Peyer's patch (tissue), 4 donors: ENCODE measurements around the gene HAUS6. TPM values are rescaled to one million over a fixed set of nuclear protein-coding genes. Genes with fewer than 3 reads are reported as not detected.

Source experiments
- DNase-seq, 3 donors: peaks; one replicate each; pipeline ENCODE4 v3.0.0-alpha.2; 2017 to 2019
- H3K27ac ChIP-seq, 4 donors: fragments of 200-600 bp; sonication (generic); one replicate each; pipeline ENCODE4 v1.5.1; 2016 to 2019
- H3K27me3 ChIP-seq, 2 donors: fragments of 200-600 bp; sonication (generic); one replicate each; pipeline ENCODE4 v1.5.1; 2019
- H3K36me3 ChIP-seq, 3 donors: fragments of 200-600 bp; sonication (generic); one replicate each; pipeline ENCODE4 v1.5.1; 2016 to 2019
- H3K4me1 ChIP-seq, 4 donors: fragments of 200-600 bp; sonication (generic); one replicate each; pipeline ENCODE4 v1.5.1; 2016 to 2019
- H3K4me3 ChIP-seq, 4 donors: fragments of 200-600 bp; sonication (generic); 1 replicate in 3 of 4; 2 replicates in 1 of 4; pipeline ENCODE4 v1.5.1; 2016 to 2019; ENCODE audit warnings: mild to moderate bottlenecking in 1 of 4
- H3K9me3 ChIP-seq, 4 donors: fragments of 200-600 bp; sonication (generic); one replicate each; pipeline ENCODE4 v1.5.1; 2016 to 2019; ENCODE audit warnings: mild to moderate bottlenecking in 1 of 4
- CTCF ChIP-seq, 6 experiments: fragments of 450-650 bp in 4 of 6; fragments of 200-600 bp in 2 of 6; sonication (generic) in 1 of 6; IDR thresholded peaks; one replicate each; pipeline ENCODE4 v1.5.1; 2017 to 2019; ENCODE audit warnings: antibody characterized with exemption in 6 of 6, mild to moderate bottlenecking in 3 of 6, moderate library complexity in 1 of 6
- POLR2A ChIP-seq, 2 donors: fragments of 450-650 bp; IDR thresholded peaks; one replicate each; pipeline ENCODE4 v1.5.1; 2017; ENCODE audit warnings: antibody characterized with exemption in 2 of 2, mild to moderate bottlenecking in 2 of 2, moderate library complexity in 2 of 2
- small RNA-seq, 2 donors: library from RNA; depleted of rRNA; stranded (forward); fragments of <200 nt; gene quantifications; one replicate each; pipeline ENCODE3, GENCODE V24; 2016
- total RNA-seq, 4 donors: library from RNA; depleted of rRNA; stranded (reverse); fragments of >200 nt; gene quantifications; one replicate each; pipeline ENCODE4 v1.1.0, GENCODE V29; 2016

HAUS6 gene
- total RNA-seq, 4 donors from 2014 or later, result 5.9 to 31.4 (median 7.3) TPM

DNA sequence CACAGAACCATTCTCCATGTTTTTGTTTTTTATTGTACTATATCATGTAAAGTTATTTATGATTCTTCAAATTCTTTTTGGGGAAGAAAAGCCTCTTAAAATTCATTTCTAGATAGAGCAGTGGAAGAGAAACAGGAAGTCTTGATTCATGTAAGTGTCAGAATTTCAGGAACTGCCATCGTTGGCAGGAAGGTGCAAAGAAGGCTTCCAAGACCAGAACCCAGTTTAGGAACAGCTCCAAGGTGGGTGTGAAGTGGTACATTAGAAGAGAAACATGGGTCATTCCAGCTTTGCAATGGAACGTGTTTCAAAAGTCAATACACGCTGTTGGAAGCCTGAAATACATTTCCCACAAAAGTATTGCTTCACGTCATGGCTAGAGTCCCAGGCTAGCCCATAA, 84.5 kb downstream of the HAUS6 start:
- H3K4me3 ChIP-seq, result no peak overlapping the region
- no peaks in the 10 kb centered on the region for H3K4me1 ChIP-seq
- DNase-seq, result no peak
- H3K27me3 ChIP-seq, result no peaks in the 10 kb centered on the region
- H3K9me3 ChIP-seq, result no peaks in the 10 kb centered on the region
- H3K27ac ChIP-seq, result no peak overlapping the region
- TF ChIP-seq CTCF (IDR thresholded peaks at IDR 0.05) (no peak), POLR2A (IDR thresholded peaks at IDR 0.05) (no peak)
- no peaks in the 10 kb centered on the region for H3K36me3 ChIP-seq

GRCh38 chr9:19009391-19009965, 93.2 kb downstream of the HAUS6 start:
- H3K27ac ChIP-seq, result no peak overlapping the region
- no peaks in the 10 kb centered on the region for H3K36me3 ChIP-seq
- no peak for DNase-seq
- TF ChIP-seq CTCF (IDR thresholded peaks at IDR 0.05) (no peak), POLR2A (IDR thresholded peaks at IDR 0.05) (no peak)
- H3K4me1 ChIP-seq, result no peaks in the 10 kb centered on the region
- H3K27me3 ChIP-seq, result no peaks in the 10 kb centered on the region
- H3K9me3 ChIP-seq, result no peaks in the 10 kb centered on the region
- no peak overlapping the region for H3K4me3 ChIP-seq

Small RNAs within 50 kb of the gene (small RNA-seq; reads per million reads assigned to genes)
- gene RF00019, result 0 reads per million in 2 donors
- 0 reads per million in 2 donors for gene RNU6-264P
- gene SCARNA8, result 21.8 to 27.0 reads per million in 2 donors

Other genes starting within 250 kb of the HAUS6 start
- not detected for gene SAXO1, start 69.7 kb downstream of the HAUS6 start, total RNA-seq
- 10 to 100 TPM; 20.6 to 35.3 (median 28.7) TPM for gene RRAGA, start 53.5 kb downstream of the HAUS6 start, total RNA-seq
- 100 to 1,000 TPM; 138 to 640 (median 223) TPM for gene PLIN2, start 24.6 kb upstream of the HAUS6 start, total RNA-seq
- gene DENND4C, start 127.8 kb upstream of the HAUS6 start, total RNA-seq, result 100 to 1,000 TPM in 3 of 4 donors, 10 to 100 TPM in 1; 89.1 to 188 (median 154) TPM